Measurements from ENCODE around the gene CGNL1. TPM values are rescaled to one million over a fixed set of nuclear protein-coding genes. Genes with fewer than 3 reads are reported as not detected.

CGNL1 gene
- total and polyA plus RNA-seq, 10 of the 15 experiments (the other 5 are each of a cell fraction or from before 2014, with no cell fraction given), result under 0.01 to 0.27 (median 0.04) TPM; not detected in 3

DNA sequence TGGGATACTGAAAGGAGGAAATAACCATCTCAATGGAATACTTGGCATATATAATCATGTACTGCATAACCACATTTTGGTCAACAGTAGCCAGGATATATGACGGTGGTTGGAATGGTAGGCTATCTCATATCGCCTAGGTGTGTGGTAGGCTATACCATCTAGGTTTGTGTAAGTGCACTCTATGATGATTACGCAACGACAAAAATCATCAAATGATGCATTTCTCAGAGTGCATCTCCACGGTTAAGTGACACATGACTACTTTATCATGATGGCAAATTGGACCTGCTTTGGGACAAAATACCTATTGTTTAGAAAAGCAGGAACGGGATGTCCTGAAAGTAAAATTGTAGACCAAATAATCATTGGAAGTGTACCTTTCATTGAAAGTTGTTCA is 218.2 kb downstream of the CGNL1 start (continued):
- TF ChIP-seq ZBTB40 (IDR thresholded peaks at IDR 0.05; ENCODE audit: borderline replicate concordance) (no peak), CEBPB (IDR thresholded peaks at IDR 0.05; ENCODE audit: borderline replicate concordance in 1 of 2, low read depth in 2 of 2, low read length in 2 of 2) (no peak), E2F4 (IDR thresholded peaks at IDR 0.05; ENCODE audit: low read depth, low read length) (no peak)

DNA sequence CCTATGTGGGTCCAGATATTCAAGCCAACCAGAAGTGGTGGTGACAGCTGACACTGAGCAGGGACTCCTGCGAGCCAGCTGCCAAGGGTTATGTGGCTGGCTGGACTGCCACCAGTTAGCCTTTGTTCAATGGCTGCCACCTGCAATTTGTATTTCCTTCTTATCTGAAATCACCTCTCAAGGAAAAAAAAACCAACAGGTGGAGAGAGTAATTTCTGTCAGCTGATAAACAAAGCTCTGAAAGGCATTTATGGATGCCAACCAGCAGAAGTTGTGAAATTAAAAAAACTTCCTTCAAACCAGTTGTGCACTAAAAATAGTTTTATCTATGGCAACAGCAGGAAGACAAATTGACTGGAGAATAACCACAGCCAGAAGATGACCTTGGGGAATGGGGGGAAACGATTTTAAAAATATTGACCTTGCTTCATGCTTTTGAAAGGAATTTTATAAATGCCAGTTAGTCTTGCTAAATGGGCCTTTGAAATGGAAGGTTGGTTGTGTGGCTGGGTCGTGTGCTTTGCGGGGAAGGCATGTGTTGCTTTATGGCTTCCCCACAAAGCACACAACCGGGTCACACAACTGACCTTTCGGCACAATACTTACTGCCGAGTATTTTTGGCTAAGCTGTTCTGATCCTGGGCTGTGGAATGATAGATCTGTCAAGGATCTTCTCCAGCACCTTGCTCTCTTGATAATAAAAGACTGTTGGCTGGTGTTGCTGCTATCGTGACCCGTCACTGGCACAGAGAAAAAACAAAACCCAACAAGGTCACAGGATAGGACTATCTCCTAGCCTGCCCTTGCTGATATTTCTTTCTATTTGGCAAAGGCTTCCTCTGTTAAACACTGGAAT is 218.9 kb downstream of the CGNL1 start:
- intact Hi-C loops (cut with micrococcal nuclease; ENCODE audit: unreplicated experiment) (no loop called here), in situ Hi-C loops (cut with MboI) (no loop called here)
- H3K79me2 ChIP-seq (ENCODE audit: control insufficient read depth, insufficient read depth, low read length), result no peaks in the 10 kb centered on the region
- H3K9ac ChIP-seq (ENCODE audit: control insufficient read depth, insufficient read depth, low read length), result no peak overlapping the region
- H3K4me1 ChIP-seq (ENCODE audit: control insufficient read depth, insufficient read depth, low read length), result no peaks in the 10 kb centered on the region
- no peaks in the 10 kb centered on the region for H3K9me3 ChIP-seq (replicated peaks; ENCODE audit: control insufficient read depth, insufficient read depth, low read length)
- no peak for FAIRE-seq
- ChIA-PET SMC1A (ENCODE audit: uncharacterized antibody, unreplicated experiment) (interaction anchor here (0.5 kb wide), 1 partner anchor 104 kb away, joined by 3 read pairs; no protein-coding TSS in a partner anchor), CTCF (no interaction called here), POLR2A (no interaction called here), RAD21 (ENCODE audit: unreplicated experiment) (no interaction called here)
- H3K4me2 ChIP-seq (ENCODE audit: control insufficient read depth, insufficient read depth), result no peak overlapping the region
- H3K27ac ChIP-seq (ENCODE audit: control insufficient read depth, insufficient read depth), result no peak overlapping the region
- H4K20me1 ChIP-seq (ENCODE audit: control insufficient read depth, insufficient read depth), result no peaks in the 10 kb centered on the region
- no TSS peak for BruUV-seq (replicated peaks)
- H3K27me3 ChIP-seq (replicated peaks in 1 of 2; ENCODE audit: control insufficient read depth in 2 of 2, insufficient read depth in 2 of 2, low read length in 1 of 2), result peaks cover 3 to 9% of the 10 kb centered on the region in 2 experiments
- WGBS (ENCODE audit: insufficient coverage, insufficient replicate concordance, low lambda C conversion rate, missing lambda C conversion rate), result 28% methylated on average over 9 of the region's 9 CpGs
- no peak overlapping the region for H2AFZ ChIP-seq (ENCODE audit: control insufficient read depth, low read depth, low read length)
- no peaks in the 10 kb centered on the region for H3K36me3 ChIP-seq (ENCODE audit: control insufficient read depth in 2 of 2, insufficient read depth in 2 of 2, low read length in 1 of 2)
- DNase-seq (ENCODE audit: low read depth, low spot score), result no peak
- ATAC-seq, result no peak
- H3K4me3 ChIP-seq, result no peak overlapping the region
- TF ChIP-seq MYC (IDR thresholded peaks at IDR 0.05; ENCODE audit: insufficient read depth, insufficient read length, insufficient replicate concordance, low read length, severe bottlenecking) (no peak), PAX5 (IDR thresholded peaks at IDR 0.05; ENCODE audit: borderline replicate concordance, low read depth, low read length) (no peak), CEBPB (IDR thresholded peaks at IDR 0.05; ENCODE audit: borderline replicate concordance in 1 of 2, low read depth in 2 of 2, low read length in 2 of 2) (no peak), ZNF622 (IDR thresholded peaks at IDR 0.05) (no peak), RBBP5 (conservative IDR thresholded peaks at IDR 0.05) (no peak), ATF7 (IDR thresholded peaks at IDR 0.05; ENCODE audit: low read depth) (no peak), IKZF1 (conservative IDR thresholded peaks at IDR 0.05) (no peak), NFIC (IDR thresholded peaks at IDR 0.05; ENCODE audit: low read depth, low read length) (no peak)
- TF ChIP-seq, protein P1, sequence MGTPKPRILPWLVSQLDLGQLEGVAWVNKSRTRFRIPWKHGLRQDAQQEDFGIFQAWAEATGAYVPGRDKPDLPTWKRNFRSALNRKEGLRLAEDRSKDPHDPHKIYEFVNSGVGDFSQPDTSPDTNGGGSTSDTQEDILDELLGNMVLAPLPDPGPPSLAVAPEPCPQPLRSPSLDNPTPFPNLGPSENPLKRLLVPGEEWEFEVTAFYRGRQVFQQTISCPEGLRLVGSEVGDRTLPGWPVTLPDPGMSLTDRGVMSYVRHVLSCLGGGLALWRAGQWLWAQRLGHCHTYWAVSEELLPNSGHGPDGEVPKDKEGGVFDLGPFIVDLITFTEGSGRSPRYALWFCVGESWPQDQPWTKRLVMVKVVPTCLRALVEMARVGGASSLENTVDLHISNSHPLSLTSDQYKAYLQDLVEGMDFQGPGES (IDR thresholded peaks at IDR 0.05), result no peak
- TF ChIP-seq, protein P2, sequence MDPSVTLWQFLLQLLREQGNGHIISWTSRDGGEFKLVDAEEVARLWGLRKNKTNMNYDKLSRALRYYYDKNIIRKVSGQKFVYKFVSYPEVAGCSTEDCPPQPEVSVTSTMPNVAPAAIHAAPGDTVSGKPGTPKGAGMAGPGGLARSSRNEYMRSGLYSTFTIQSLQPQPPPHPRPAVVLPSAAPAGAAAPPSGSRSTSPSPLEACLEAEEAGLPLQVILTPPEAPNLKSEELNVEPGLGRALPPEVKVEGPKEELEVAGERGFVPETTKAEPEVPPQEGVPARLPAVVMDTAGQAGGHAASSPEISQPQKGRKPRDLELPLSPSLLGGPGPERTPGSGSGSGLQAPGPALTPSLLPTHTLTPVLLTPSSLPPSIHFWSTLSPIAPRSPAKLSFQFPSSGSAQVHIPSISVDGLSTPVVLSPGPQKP (IDR thresholded peaks at IDR 0.05; ENCODE audit: low read depth, low read length), result no peak

All from GM12878 (cell line).